Skeletal muscle satellite cell (primary cell): ENCODE data around the gene GNAI1.

Experiments
- H3K27me3 ChIP-seq: 2 replicates; pipeline ENCODE4 v1.7.0; 2013; ENCODE audit warnings: low read length; ENCODE audit not compliant: control insufficient read depth, insufficient read depth
- H3K36me3 ChIP-seq: 2 replicates; pipeline ENCODE4 v1.7.0; 2013; ENCODE audit warnings: mild to moderate bottlenecking, control low read depth, low read length; ENCODE audit not compliant: insufficient read depth
- H3K4me1 ChIP-seq: 2 replicates; pipeline ENCODE4 v1.7.0; 2013; ENCODE audit warnings: low read length; ENCODE audit not compliant: control insufficient read depth, insufficient read depth
- H3K4me2 ChIP-seq: 2 replicates; pipeline ENCODE4 v1.7.0; 2013; ENCODE audit warnings: mild to moderate bottlenecking, low read length
- H3K4me3 ChIP-seq: 2 replicates; pipeline ENCODE4 v1.7.0; 2013; ENCODE audit warnings: low read length
- H3K9ac ChIP-seq: 2 replicates; pipeline ENCODE4 v1.7.0; 2013; ENCODE audit warnings: mild to moderate bottlenecking, low read depth, low read length, moderate library complexity
- H3K9me3 ChIP-seq: replicated peaks from 2 replicates; pipeline ENCODE4 v1.7.0; 2013; ENCODE audit warnings: mild to moderate bottlenecking, control low read depth, low read length

GNAI1 gene

GRCh38 chr7:80106498-80107113 lies 28.0 kb upstream of the GNAI1 start:
- Histone ChIP-seq H3K9me3 (no peaks in the 10 kb centered on the region), H3K9ac (no peak overlapping the region), H3K27me3 (no peaks in the 10 kb centered on the region), H3K36me3 (no peaks in the 10 kb centered on the region), H3K4me1 (no peaks in the 10 kb centered on the region), H3K4me3 (no peak overlapping the region), H3K4me2 (no peak overlapping the region)

- Histone ChIP-seq H3K4me3 (no peak overlapping the region), H3K4me2 (no peak overlapping the region), H3K36me3 (no peaks in the 10 kb centered on the region), H3K9me3 (no peaks in the 10 kb centered on the region), H3K27me3 (no peaks in the 10 kb centered on the region), H3K9ac (no peak overlapping the region), H3K4me1 (no peaks in the 10 kb centered on the region)
These were observed 27.4 kb upstream of the GNAI1 start for GRCh38 chr7:80107278-80107677.

- H3K36me3 ChIP-seq = no peaks in the 10 kb centered on the region
These were observed 24.3 kb upstream of the GNAI1 start for GRCh38 chr7:80110376-80110775.

GRCh38 chr7:80114159-80114558 lies 20.5 kb upstream of the GNAI1 start:
- no peaks in the 10 kb centered on the region for H3K27me3 ChIP-seq
- no peaks in the 10 kb centered on the region for H3K4me1 ChIP-seq
- H3K9me3 ChIP-seq = no peaks in the 10 kb centered on the region
- no peak overlapping the region for H3K4me3 ChIP-seq
- H3K36me3 ChIP-seq = no peaks in the 10 kb centered on the region
- no peak overlapping the region for H3K4me2 ChIP-seq
- H3K9ac ChIP-seq = no peak overlapping the region

More at GRCh38 chr7:80110376-80110775, 24.3 kb upstream of the GNAI1 start:
- H3K9ac ChIP-seq = no peak overlapping the region
- H3K4me1 ChIP-seq = no peaks in the 10 kb centered on the region
- no peak overlapping the region for H3K4me2 ChIP-seq
- no peaks in the 10 kb centered on the region for H3K27me3 ChIP-seq
- H3K9me3 ChIP-seq = no peaks in the 10 kb centered on the region
- no peak overlapping the region for H3K4me3 ChIP-seq

- Histone ChIP-seq H3K9me3 (no peaks in the 10 kb centered on the region), H3K36me3 (no peaks in the 10 kb centered on the region), H3K4me2 (no peak overlapping the region), H3K4me3 (no peak overlapping the region), H3K27me3 (no peaks in the 10 kb centered on the region), H3K4me1 (no peaks in the 10 kb centered on the region), H3K9ac (no peak overlapping the region)
These were observed 9.9 kb upstream of the GNAI1 start for GRCh38 chr7:80124526-80125264.

- H3K4me2 ChIP-seq = no peak overlapping the region
- H3K9me3 ChIP-seq = no peaks in the 10 kb centered on the region
- no peak overlapping the region for H3K4me3 ChIP-seq
- no peaks in the 10 kb centered on the region for H3K4me1 ChIP-seq
- H3K9ac ChIP-seq = no peak overlapping the region
- no peaks in the 10 kb centered on the region for H3K36me3 ChIP-seq
- H3K27me3 ChIP-seq = no peaks in the 10 kb centered on the region
These were observed 7.0 kb upstream of the GNAI1 start for GRCh38 chr7:80127412-80128160.

GRCh38 chr7:80128918-80129317 lies 5.7 kb upstream of the GNAI1 start:
- H3K4me3 ChIP-seq = no peak overlapping the region
- no peaks in the 10 kb centered on the region for H3K36me3 ChIP-seq
- no peaks in the 10 kb centered on the region for H3K27me3 ChIP-seq
- H3K4me1 ChIP-seq = peaks cover under 1% of the 10 kb centered on the region
- no peaks in the 10 kb centered on the region for H3K9me3 ChIP-seq
- H3K4me2 ChIP-seq = no peak overlapping the region
- no peak overlapping the region for H3K9ac ChIP-seq

- Histone ChIP-seq H3K27me3 (no peaks in the 10 kb centered on the region), H3K36me3 (no peaks in the 10 kb centered on the region), H3K9ac (no peak overlapping the region), H3K9me3 (no peaks in the 10 kb centered on the region), H3K4me3 (no peak overlapping the region), H3K4me1 (peaks cover 4% of the 10 kb centered on the region), H3K4me2 (no peak overlapping the region)
These were observed 4.8 kb upstream of the GNAI1 start for GRCh38 chr7:80129785-80130184.

GRCh38 chr7:80131675-80132435 lies 2.8 kb upstream of the GNAI1 start:
- Histone ChIP-seq H3K4me1 (peaks cover 7% of the 10 kb centered on the region), H3K27me3 (no peaks in the 10 kb centered on the region), H3K9me3 (no peaks in the 10 kb centered on the region), H3K4me3 (no peak overlapping the region), H3K4me2 (no peak overlapping the region), H3K9ac (no peak overlapping the region), H3K36me3 (no peaks in the 10 kb centered on the region)

- Histone ChIP-seq H3K9me3 (no peaks in the 10 kb centered on the region), H3K4me3 (no peak overlapping the region), H3K4me1 (peaks cover 9% of the 10 kb centered on the region), H3K4me2 (no peak overlapping the region), H3K27me3 (no peaks in the 10 kb centered on the region), H3K9ac (no peak overlapping the region), H3K36me3 (no peaks in the 10 kb centered on the region)
These were observed 2.0 kb upstream of the GNAI1 start for GRCh38 chr7:80132594-80132993.
